GM12874 (cell line): Measurements from ENCODE around the gene SH3BGRL2.

ENCODE experiments used
- TF ChIP-seq, protein P1 (sequence below): IDR thresholded peaks from 2 replicates; pipeline ENCODE4 v1.5.1; 2011; ENCODE audit warnings: low read depth, mild to moderate bottlenecking, control low read depth, low read length, moderate library complexity; ENCODE audit not compliant: insufficient read depth

The SH3BGRL2 gene

DNA sequence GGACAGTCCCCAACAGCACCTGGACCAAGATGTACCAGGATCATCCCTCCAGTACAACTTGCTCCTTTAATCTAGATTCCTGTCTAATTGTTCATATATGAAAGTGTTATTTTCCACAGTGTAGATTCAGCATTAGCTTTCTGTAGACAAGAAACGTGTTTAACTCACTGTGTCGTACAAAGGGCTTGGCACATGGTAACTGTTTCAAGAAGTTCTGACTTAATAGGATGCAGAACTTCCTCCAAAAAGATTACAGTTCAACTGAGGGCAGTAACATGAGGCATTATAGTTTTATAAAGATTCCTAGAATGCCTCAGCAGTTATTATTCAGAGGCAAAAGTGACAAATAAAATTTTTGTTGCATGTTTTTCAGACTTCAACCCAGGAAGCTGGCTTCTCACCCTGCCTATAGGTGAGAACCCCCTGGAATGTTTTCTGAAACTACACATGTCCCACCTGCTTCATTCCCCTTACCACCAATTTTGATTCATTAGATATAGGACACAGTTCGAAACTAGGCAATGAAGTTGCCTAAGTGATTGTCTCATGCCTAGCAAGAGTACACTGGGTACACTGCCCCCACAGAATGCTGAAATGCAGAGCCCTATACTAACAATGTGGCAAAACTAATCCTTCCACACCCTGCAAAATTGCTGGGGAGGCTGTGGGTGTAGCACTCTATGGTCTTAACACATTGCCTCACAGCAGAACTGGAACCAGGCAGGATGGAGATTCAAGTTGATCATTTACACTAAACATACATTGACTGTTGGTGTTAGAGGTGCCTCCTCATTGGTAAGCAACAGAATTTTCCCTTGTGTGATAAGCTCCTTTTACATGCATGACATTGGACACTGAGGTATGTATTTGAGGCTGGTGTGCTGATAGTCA, 22.6 kb upstream of the SH3BGRL2 start:
- TF ChIP-seq, protein P1, sequence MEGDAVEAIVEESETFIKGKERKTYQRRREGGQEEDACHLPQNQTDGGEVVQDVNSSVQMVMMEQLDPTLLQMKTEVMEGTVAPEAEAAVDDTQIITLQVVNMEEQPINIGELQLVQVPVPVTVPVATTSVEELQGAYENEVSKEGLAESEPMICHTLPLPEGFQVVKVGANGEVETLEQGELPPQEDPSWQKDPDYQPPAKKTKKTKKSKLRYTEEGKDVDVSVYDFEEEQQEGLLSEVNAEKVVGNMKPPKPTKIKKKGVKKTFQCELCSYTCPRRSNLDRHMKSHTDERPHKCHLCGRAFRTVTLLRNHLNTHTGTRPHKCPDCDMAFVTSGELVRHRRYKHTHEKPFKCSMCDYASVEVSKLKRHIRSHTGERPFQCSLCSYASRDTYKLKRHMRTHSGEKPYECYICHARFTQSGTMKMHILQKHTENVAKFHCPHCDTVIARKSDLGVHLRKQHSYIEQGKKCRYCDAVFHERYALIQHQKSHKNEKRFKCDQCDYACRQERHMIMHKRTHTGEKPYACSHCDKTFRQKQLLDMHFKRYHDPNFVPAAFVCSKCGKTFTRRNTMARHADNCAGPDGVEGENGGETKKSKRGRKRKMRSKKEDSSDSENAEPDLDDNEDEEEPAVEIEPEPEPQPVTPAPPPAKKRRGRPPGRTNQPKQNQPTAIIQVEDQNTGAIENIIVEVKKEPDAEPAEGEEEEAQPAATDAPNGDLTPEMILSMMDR: no peak

DNA sequence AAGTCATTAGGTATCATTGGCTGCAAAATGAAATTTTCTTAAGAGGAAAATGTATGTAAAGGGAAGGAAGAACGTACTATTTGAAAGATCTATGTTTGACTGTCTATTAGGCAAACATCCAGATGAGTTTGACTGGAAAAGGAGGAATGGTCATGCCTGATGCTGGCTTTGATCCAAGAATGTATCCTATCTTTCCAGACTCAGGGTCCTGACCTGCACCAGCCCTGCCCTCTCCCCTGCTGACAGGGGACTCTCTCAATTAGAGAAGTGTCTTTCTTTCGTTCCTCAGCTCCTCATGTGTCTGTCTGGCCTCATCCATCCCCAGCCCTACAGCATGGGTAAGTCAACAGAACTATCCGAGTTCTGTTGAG, 21.9 kb upstream of the SH3BGRL2 start:
- TF ChIP-seq, protein P1: no peak

DNA sequence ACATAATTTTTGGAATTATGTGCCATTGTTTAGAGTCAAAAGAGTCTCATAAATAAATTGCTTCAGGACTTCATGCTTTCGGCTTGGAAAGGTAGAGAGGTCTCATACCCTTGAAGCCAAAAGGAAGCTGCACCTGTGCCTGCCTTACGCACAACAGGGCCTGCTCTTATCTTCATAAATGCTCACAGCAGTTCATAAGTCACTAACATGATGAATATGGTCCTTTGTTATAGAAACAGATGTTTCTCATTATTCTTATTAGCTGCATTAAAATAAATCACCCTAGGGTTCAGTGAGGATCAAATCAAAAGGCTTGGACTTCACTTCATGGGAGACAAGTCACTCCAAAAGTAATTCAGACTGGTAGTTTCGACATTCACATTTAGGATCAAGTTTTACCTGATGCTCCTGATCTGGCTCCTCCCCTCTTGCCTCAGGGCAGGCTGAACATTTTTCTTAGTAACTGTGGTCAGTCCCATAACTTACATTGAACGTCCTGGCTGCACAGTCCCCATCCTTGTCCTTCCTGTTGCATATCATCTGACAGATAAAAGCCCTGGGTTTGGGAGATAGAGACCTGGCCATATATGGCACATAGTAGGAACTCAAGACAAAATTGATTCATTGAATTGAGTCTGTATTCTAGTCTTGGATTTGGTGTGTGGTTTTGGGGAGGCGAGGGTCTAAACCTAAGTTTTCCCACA, 20.7 kb upstream of the SH3BGRL2 start:
- TF ChIP-seq, protein P1: no peak

DNA sequence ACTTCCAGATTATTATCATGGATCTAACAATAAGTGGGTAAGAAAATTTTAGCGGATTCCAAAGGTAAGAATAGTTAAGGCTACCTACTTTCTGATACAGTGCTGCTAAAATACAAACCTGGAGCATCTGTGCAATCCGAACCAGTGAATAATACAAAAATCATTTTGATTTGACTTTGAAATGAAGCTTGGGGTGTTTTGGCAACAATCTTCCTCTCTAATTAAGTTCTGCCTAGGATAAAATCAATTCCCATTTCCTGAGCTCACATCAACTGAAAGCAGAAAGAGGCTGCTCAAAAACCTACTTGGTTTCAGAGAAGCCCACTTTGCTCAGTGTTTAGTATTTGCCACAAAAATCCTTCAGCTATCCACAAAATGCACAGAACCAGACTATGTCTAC, 18.7 kb upstream of the SH3BGRL2 start:
- TF ChIP-seq, protein P1: no peak

DNA sequence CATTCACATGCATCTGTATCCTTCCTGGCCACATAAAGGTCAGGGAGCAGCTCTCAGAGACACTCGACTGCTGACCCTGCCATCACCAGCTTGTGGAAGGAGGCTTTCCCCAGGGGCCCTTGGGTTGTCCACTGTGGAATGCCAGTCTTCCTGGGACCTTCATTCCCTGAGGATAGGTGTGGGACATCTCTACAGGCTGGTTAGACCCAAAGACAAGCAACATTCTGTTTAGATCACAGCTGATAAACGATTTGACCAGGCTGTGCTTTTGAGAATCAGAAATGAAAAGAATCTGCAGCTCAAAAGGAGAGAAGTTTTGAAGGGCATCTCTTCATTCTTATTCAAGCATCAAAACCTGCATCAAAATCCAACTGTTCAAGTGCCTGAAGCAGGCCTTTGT, 18.2 kb upstream of the SH3BGRL2 start:
- TF ChIP-seq, protein P1: no peak

DNA sequence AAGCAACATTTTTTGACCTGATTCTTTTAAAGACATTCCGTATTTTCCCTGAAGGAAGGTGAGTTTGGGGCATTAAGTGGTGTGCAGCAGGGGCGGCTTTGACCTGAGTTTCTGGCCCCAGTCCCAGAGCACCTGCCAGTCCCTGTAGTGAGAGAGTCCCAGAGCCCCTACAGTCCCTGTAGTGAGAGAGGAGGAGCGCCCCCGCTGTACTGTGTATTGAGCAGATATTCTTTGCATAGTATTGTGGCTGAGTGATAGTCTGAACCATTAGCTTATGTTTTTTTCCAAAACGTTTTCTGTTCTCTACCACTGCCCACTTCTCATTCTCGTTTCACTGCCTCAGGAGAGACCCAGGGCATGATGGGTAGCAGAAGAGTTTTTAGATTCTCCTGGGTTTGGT, 17.2 kb upstream of the SH3BGRL2 start:
- TF ChIP-seq, protein P1: no peak

DNA sequence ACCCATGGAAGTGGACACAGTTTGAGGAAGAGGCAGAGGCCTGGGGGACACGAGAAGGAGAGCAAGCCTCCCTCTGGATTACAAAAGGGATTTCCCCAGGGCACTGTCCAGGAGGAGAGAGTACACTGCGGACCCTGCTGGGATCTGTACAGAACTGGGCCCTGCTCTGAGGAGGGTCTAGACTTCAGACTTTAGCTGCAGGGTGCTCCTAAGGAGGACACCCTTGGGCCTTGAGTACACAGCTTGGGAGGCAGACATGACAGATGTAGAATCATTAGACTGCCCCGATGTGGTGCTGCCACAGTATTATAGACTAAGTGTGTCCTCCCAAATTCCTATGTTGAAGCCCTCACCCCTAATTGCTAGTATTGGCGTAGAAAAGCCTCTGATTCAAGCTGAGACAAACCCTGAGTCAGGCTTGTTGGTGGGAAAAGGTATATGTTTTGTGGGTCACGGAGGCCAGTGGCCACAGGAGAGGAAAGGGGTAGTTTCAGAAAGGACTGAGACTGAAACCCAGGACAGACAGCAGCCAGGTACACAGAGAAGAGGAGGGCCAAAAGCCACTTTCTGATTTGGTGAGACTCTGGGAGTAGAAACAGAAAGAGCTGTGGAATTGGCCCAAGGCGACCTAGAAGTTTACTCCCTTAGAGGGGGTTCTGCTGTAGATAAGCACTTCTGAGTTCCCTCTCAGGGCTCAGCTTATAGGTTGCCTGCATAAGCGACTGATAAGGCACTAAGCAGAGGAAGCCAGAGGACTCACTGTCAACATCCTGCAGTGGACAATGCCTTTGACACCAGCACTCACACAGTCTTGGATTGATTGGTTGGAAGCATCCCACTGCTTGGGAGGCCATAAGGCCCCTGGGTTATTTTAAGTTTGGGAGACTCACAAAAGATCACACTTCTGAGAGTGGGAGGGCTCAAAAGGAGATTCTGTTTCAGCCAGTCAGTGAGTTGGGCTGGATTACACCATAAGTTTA, 16.5 kb upstream of the SH3BGRL2 start:
- TF ChIP-seq, protein P1: no peak
